HG03354 (cell line): ENCODE data around the gene NUDT1.

Source experiments
- ATAC-seq: cut with Tn5 transposase; IDR thresholded peaks from one replicate; pipeline ENCODE4 v1.9.1; 2021; ENCODE audit warnings: mild to moderate bottlenecking; ENCODE audit not compliant: unreplicated experiment, poor library complexity, severe bottlenecking

The NUDT1 gene

GRCh38 chr7:2220506-2220905, 21.5 kb upstream of the NUDT1 start:
- ATAC-seq = no peak

DNA sequence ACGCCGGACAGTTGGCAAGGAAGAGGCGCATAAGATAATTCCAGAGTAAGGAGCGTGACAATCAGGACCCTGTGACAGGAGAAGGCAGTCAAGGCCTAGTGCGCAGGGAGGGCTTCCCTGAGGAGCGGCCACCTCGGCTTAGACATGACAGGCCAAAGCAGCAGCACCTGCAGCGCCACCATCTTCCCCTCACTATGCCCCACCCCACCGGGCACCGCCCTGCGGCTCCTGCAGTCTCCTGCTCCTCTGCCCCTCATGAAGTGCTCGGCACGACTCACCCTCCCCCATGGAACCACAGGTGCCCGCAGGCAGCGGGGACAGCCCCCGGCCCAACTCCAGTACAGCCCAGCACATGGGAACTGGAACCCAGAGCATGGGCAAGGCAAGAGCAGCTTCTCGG, 21.1 kb upstream of the NUDT1 start:
- no peak for ATAC-seq

DNA sequence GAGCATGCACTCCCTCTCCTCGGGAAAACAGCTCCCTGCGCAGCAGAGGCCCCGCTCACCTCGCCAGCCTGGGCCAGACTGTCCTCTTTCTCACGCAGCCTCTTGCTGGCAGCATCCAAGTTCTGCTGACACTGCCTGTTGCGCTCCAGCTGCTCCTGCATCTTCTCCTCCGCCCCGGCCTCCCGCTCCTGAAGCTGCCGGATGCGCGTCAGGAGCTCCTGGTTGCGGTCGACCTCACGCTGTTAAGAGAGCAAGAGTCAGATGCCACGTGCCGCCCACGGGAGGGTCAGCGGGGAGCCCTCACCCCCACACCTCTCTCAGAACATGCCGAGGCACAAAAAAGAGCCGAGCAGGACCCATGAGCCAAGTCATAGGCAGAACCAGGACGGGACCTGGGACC, 19.5 kb upstream of the NUDT1 start:
- no peak for ATAC-seq

DNA sequence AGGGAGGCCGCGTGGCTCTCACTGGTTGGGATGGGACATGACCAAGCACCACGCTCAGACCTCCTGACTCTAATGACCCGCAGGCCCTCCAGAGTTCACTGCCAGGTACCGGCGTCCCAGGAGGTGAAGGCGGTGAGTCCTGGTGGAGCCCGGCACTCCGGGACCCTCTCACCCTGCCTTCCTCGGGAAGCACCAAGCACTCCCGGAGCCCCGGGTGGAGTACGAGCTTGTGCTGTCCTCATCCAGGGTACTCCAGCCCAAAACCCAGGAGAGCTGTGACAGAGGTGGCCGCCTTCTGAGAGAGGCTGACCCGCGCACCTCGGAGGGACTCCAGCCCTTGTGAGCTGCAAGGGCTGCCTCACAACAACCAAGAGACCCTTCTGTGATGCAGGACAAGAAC, 18.7 kb upstream of the NUDT1 start:
- no peak for ATAC-seq

DNA sequence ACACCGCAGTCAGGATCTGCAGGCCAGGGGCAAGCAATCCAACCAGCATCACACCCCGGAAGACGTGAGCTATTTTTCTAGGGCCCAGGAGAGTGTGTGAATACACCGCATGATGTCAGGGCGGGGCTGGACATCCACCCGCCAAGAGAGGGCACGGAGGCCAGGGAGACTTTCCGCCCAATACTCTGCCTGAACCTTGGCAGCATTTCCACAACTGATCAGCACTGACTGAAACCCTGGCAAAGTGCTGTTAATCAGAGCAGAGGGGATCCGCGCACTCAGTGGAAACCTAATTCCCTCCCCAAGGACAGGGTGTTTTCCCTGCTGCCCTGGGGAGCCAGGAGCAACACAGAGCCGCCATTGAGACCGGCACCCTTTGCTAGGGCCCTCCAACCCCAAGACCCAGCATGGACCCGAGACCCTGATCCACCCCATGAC, 17.5 kb upstream of the NUDT1 start:
- no peak for ATAC-seq

- ATAC-seq = no peak
Observed at GRCh38 chr7:2224934-2225333, 17.1 kb upstream of the NUDT1 start.

DNA sequence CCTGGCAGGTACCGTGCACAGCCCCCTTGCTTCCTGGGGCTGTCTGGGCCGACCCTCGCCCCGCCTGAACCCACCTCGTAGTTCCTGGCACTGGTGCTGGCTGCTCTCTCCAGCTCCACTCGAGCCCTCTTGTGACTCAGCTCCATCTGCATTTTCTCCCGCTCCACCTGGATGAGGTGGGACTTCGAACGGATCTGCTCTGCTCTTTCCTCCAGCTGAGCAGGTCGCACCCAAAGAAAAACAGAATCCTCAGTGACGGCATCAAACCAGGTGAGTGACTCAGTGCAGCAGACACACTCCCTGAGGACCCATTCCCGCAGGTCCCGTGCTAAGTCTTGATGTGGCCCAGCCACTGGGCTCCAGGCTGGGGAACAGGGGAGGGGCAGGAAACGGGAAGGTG, 16.7 kb upstream of the NUDT1 start:
- ATAC-seq = no peak

DNA sequence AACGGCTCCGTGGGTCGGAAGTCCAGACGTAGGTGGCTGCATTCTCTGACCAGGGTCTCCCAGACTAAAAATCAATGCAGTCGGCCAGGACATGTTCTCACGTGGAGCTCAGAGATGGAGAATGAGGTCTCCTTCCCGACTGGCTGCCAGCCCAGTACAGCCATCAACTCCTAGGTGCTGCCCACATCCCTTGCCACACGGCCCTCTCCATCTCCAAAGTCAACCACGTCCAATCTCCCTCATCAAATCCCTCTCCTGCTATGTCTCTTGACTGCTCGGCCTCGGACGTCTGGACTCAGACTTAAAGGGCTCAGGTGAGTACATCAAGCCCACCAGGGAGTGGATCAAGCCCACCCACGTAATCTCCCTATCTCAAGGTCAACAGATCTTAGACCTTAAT, 16.2 kb upstream of the NUDT1 start:
- ATAC-seq = no peak

DNA sequence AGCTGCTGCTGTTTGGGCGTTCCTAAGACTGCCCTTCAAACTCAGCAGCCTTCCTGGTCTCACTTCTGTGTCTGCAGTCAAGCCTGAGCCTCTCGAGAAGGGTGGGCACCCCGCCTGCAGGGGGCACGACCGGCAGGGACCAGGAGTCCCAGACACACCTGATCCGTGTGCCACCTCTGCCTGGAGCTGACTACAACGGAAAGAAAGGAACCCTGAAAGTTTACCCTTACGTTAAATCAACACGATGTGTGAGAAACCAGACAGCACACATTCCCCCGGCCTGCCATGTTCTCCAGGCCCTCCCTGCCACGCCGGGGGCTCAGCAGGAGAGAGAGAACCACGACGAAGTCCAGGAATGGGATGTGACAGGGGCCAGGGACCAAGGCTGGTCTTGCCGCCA, 14.3 kb upstream of the NUDT1 start:
- no peak for ATAC-seq

- no peak for ATAC-seq
Observed at GRCh38 chr7:2228921-2229320, 13.1 kb upstream of the NUDT1 start.

DNA sequence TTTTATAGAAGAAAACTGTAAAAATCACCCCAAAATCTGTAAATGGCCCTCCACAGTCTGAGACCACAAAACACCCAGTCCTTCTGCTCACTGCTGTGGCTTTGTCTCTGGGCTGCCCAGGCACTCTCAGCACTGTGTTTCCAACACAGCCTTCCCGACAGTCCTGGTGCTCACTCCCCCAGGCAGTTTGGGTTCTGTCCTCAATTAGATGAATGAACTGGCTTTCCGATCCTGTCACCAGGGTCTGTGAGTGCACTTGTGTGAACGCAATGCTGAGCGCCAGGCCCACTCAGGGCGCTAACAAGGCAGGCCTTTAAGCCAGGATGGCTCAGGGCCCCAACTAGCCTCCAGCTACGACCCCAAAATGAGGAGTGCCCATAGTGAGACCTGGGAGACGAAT, 12.6 kb upstream of the NUDT1 start:
- ATAC-seq = no peak

GRCh38 chr7:2230226-2230625, 11.8 kb upstream of the NUDT1 start:
- ATAC-seq = no peak

DNA sequence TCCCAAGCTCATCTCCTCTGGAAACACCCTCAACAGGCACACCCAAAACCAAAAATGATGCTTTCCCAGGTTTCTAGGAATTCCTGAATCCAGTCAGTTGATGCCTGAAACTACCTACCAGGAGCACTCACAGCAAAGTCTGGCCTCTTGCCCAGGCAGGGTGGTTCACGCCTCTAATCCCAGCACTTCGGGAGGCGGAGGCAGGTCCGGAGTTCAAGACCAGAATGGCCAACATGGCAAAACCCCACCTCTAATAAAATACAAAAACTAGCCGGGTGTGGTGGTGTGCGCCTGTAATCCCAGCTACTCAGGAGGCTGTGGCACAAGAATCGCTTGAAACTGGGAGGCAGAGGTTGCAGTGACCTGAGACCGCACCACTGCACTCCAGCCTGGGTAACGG, 11.1 kb upstream of the NUDT1 start:
- no peak for ATAC-seq

- ATAC-seq = peak; percentile 33
Observed at GRCh38 chr7:2231992-2232765, 9.8 kb upstream of the NUDT1 start.

GRCh38 chr7:2232766-2233520, 9.1 kb upstream of the NUDT1 start, which contains the start of gene MAD1L1:
Gene MAD1L1, minus strand, starts transcription at chr7:2232945. Its CDS starts 2,812 bp downstream, at chr7:2230133.
- peak; percentile 80 for ATAC-seq

DNA sequence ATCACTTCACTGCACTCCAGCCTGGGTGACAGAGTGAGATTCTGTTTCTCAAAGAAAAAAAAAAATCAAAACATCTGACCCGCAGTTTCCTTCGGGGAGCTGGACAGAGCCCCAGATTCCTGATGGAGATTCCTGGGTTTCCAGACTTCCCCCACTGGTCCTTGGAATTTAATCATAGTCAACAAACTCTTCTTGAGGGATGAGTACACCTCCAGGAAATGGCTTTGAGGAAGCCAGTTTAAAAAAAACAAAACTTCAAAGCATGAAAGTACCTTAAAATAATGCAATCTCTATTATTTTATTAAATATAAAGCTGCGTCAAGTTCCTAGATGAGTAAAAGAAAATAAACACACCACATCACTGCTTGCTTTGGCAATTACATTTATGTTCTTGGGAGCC, 8.1 kb upstream of the NUDT1 start:
- no peak for ATAC-seq

GRCh38 chr7:2237109-2237602, 4.9 kb upstream of the NUDT1 start:
- peak; percentile 61 for ATAC-seq

- ATAC-seq = no peak
Observed at GRCh38 chr7:2239242-2239641, 2.8 kb upstream of the NUDT1 start.

DNA sequence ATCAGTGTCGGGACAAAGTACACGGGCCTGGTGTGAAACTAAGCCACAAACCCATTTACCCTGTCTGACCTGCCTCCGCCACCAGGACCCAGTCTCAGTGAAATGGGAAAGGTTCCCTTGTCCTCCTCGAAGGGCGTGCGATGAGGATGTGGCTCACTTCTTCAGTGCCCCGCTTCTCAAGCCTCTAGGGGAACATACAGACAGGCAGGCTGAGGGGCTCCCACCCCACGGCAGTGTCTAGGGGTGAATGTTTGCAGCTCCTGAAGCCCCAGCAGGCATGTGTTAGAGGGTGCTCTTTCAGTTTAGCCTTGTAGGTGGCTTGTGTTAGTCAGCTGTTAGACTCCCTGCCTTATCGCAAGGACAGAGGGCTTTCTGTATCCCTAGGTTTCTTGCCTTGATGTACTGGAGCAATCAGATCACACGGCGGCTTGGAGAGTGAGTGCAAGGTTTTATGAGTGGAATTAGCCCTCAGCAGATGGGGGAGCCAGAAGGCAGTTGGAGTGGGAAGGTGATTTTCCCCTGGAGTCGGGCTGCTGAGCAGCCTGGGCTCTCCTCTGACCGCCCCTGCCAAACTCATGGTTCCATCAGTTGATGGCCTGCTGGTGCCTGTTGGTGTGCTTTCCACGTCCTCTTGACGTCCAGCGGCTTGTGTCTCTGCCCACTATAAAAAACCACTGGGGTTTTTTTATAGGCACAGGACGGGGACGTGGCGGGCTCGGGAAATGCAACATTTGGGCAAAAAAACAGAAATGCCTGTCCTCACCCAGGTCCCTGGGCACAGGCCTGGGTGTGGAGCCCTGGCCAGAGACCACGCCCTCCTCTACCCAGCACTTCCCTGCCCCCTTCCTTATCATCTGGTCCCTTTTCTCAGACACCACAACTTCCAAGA, 759 bp downstream of the NUDT1 start:
- ATAC-seq = no peak

DNA sequence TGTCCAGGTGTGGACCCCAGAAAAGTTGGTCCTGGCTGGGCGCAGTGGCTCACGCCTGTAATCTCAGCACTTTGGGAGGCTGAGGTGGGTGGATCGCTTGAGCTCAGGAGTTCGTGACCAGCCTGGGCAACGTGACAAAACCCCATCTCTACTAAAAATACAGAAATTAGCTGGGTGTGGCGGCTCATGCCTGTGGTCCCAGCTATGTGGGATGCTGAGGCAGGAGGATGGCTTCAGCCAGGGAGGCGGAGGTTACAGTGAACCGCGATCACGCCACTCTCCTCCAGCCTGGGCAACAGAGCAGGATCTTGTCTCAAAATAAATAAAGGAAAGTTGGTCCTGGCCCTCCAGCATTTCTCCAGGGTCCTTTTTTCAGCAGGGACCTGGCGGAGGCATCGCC, 1.4 kb downstream of the NUDT1 start:
- ATAC-seq = no peak
